B cell (primary cell): ENCODE measurements around the gene NRP1. TPM values are rescaled to one million over a fixed set of nuclear protein-coding genes. Genes with fewer than 3 reads are reported as not detected.

ENCODE experiments used
- ATAC-seq: fragments of 200-7000 bp; cut with Tn5 transposase; one replicate; pipeline ENCODE4 v1.10.0; 2021; ENCODE audit warnings: low read depth, mild to moderate bottlenecking, moderate number of reproducible peaks, moderate library complexity
- CTCF ChIA-PET: fragments of 350-600 bp; sonication (Branson Sonifier 250); formaldehyde crosslinking; loops from one replicate; lab custom pipeline; 2021; ENCODE audit warnings: antibody characterized with exemption, inconsistent platforms; lab: Charles Lee
- POLR2A ChIA-PET: fragments of 350-600 bp; sonication (Branson Sonifier 250); formaldehyde crosslinking; loops from one replicate; lab custom pipeline; 2021; ENCODE audit warnings: antibody characterized with exemption; lab: Charles Lee
- DNase-seq: peaks from one replicate; pipeline ENCODE4 v3.0.0; 2013
- H2AFZ ChIP-seq: 2 replicates; pipeline ENCODE4 v1.6.1; 2012; ENCODE audit warnings: mild to moderate bottlenecking, low read depth, low read length; ENCODE audit not compliant: insufficient read depth, poor library complexity, severe bottlenecking
- H3K27ac ChIP-seq, 2 donors: 1 replicate in 1 of 2; 2 replicates in 1 of 2; pipeline ENCODE4 v1.5.1; 2012 to 2013; ENCODE audit warnings: low read length in 2 of 2, mild to moderate bottlenecking in 2 of 2, moderate library complexity in 1 of 2
- H3K27me3 ChIP-seq, 4 experiments: fragments of 200-600 bp in 1 of 4; sonication (generic) in 1 of 4; replicated peaks in 1 of 4; 1 replicate in 2 of 4; 2 replicates in 2 of 4; pipeline versions ENCODE4 v1.6.1 to v1.7.0; 2013 to 2016; ENCODE audit warnings: low read length in 3 of 4, mild to moderate bottlenecking in 2 of 4, mixed read lengths in 1 of 4, moderate library complexity in 1 of 4; ENCODE audit not compliant: insufficient read depth in 4 of 4, control insufficient read depth in 3 of 4; ENCODE audit errors: control extremely low read depth in 1 of 4
- H3K36me3 ChIP-seq, 2 experiments: replicated peaks in 1 of 2; 1 replicate in 1 of 2; 2 replicates in 1 of 2; pipeline versions ENCODE4 v1.6.1 to v1.7.1; 2013; ENCODE audit warnings: low read length in 1 of 2; ENCODE audit not compliant: insufficient read depth in 2 of 2, control insufficient read depth in 1 of 2; ENCODE audit errors: control extremely low read depth in 1 of 2, extremely low read depth in 1 of 2
- H3K4me1 ChIP-seq, 2 donors: fragments of 200-600 bp in 1 of 2; sonication (generic) in 1 of 2; 1 replicate in 1 of 2; 2 replicates in 1 of 2; pipeline versions ENCODE4 v1.5.1 to v1.6.1; 2013 to 2017; ENCODE audit warnings: low read length in 2 of 2; ENCODE audit not compliant: control insufficient read depth in 2 of 2, insufficient read depth in 2 of 2
- H3K4me2 ChIP-seq: replicated peaks from 2 replicates; pipeline ENCODE3; 2012; ENCODE audit warnings: mild to moderate bottlenecking, low read depth, low read length; ENCODE audit not compliant: poor library complexity, severe bottlenecking
- H3K4me3 ChIP-seq, 5 experiments: fragments of 200-600 bp in 1 of 5; sonication (generic) in 1 of 5; 1 replicate in 3 of 5; 2 replicates in 2 of 5; pipeline versions ENCODE4 v1.5.1 to v1.7.0; 2011 to 2016; ENCODE audit warnings: low read length in 4 of 5, mild to moderate bottlenecking in 4 of 5, low read depth in 2 of 5, control low read depth in 1 of 5, moderate library complexity in 1 of 5; ENCODE audit not compliant: insufficient read depth in 1 of 5; ENCODE audit errors: control extremely low read depth in 1 of 5, extremely low read depth in 1 of 5
- H3K79me2 ChIP-seq: fragments of 200-600 bp; sonication (generic); one replicate; pipeline ENCODE4 v1.6.0; 2016; ENCODE audit warnings: low read length; ENCODE audit not compliant: control insufficient read depth, insufficient read depth
- H3K9ac ChIP-seq: fragments of 200-600 bp; sonication (generic); 2 replicates; pipeline ENCODE4 v1.6.1; 2017; ENCODE audit warnings: mild to moderate bottlenecking, low read length, moderate library complexity
- H3K9me3 ChIP-seq, 3 donors: one replicate each; pipeline versions ENCODE4 v1.6.1 to v1.7.1; 2013; ENCODE audit warnings: low read length in 2 of 3; ENCODE audit not compliant: control insufficient read depth in 2 of 3, insufficient read depth in 1 of 3; ENCODE audit errors: control extremely low read depth in 1 of 3
- H4K20me1 ChIP-seq: 2 replicates; pipeline ENCODE4 v1.6.0; 2012; ENCODE audit warnings: mild to moderate bottlenecking, low read length; ENCODE audit not compliant: insufficient read depth, control insufficient read depth, poor library complexity, severe bottlenecking
- H3K27ac Mint-ChIP-seq: one replicate; pipeline ENCODE4 v1.8.0; 2021; ENCODE audit warnings: mixed read lengths
- H3K27me3 Mint-ChIP-seq: one replicate; pipeline ENCODE4 v1.8.0; 2021; ENCODE audit warnings: mixed read lengths
- H3K4me1 Mint-ChIP-seq: one replicate; pipeline ENCODE4 v1.8.0; 2021; ENCODE audit warnings: mixed read lengths
- H3K4me3 Mint-ChIP-seq: one replicate; pipeline ENCODE4 v1.8.0; 2021; ENCODE audit warnings: mixed read lengths
- H3K9me3 Mint-ChIP-seq: one replicate; pipeline ENCODE4 v1.8.0; 2022; ENCODE audit warnings: mixed read lengths; ENCODE audit not compliant: insufficient read depth
- CTCF ChIP-seq: fragments of 200-600 bp; IDR thresholded peaks from one replicate; pipeline ENCODE4 v1.8.0; 2022; ENCODE audit warnings: antibody characterized with exemption, mild to moderate bottlenecking
- EZH2 ChIP-seq: IDR thresholded peaks from 2 replicates; pipeline ENCODE4 v1.6.1; 2012; ENCODE audit warnings: borderline replicate concordance, low read depth, mild to moderate bottlenecking, moderate library complexity, low read length; ENCODE audit not compliant: insufficient read depth, poor library complexity, severe bottlenecking
- WGBS: methylation state at CpG from one replicate; pipeline ENCODE4 v1.1.5; 2013; ENCODE audit warnings: missing lambda C conversion rate; ENCODE audit not compliant: insufficient coverage; 5-methylcytosine and 5-hydroxymethylcytosine counted together
- intact Hi-C: fragments of 100-400 bp; cut with micrococcal nuclease; formaldehyde crosslinking; loops from one replicate; pipeline ENCODE4 v1.10.0; 2022
- polyA plus RNA-seq: library from polyadenylated mRNA; depleted of rRNA; stranded (reverse); fragments of >200 nt; gene quantifications from 2 replicates; pipeline ENCODE4 v1.2.3, GENCODE V29; 2012
- total RNA-seq, 2 donors: library from RNA; stranded (reverse); fragments of 120-200 nt in 1 of 2; gene quantifications; 1 replicate in 1 of 2; 2 replicates in 1 of 2; pipeline versions ENCODE4 v1.2.3 to v1.2.4, GENCODE V29; 2013 to 2022

NRP1 gene
- total and polyA plus RNA-seq, 2 donors (not counting 1 experiment from before 2014, with no cell fraction given), result 0.34 TPM; not detected in 1

- Histone ChIP-seq H3K27ac (no peak overlapping the region), H3K4me1 (no peaks in the 10 kb centered on the region), H3K9me3 (no peaks in the 10 kb centered on the region), H3K4me2 (no peak overlapping the region), H3K36me3 (no peaks in the 10 kb centered on the region), H4K20me1 (no peaks in the 10 kb centered on the region), H2AFZ (no peak overlapping the region), H3K27me3 (no peaks in the 10 kb centered on the region), H3K4me3 (no peak overlapping the region), H3K9ac (no peak overlapping the region), H3K79me2 (no peaks in the 10 kb centered on the region)
- no peak overlapping the region for H3K27ac Mint-ChIP-seq
- H3K4me1 Mint-ChIP-seq, result no peaks in the 10 kb centered on the region
- intact Hi-C loops, result no loop called here
- DNase-seq (no peak), ATAC-seq (no peak)
- POLR2A ChIA-PET, result no interaction called here
- H3K9me3 Mint-ChIP-seq, result no peaks in the 10 kb centered on the region
- no peak overlapping the region for H3K4me3 Mint-ChIP-seq
- CTCF ChIA-PET, result no interaction called here
- TF ChIP-seq EZH2 (no peak), CTCF (no peak)
- peaks cover 12% of the 10 kb centered on the region for H3K27me3 Mint-ChIP-seq
- WGBS, result 100% methylated on average over 1 of the region's 3 CpGs
Observed at GRCh38 chr10:33228426-33228825, 106.0 kb downstream of the NRP1 start.

GRCh38 chr10:33227489-33227888 lies 107.0 kb downstream of the NRP1 start:
- no peaks in the 10 kb centered on the region for H3K9me3 ChIP-seq
- H3K9me3 Mint-ChIP-seq, result no peaks in the 10 kb centered on the region
- no peak overlapping the region for H2AFZ ChIP-seq
- H3K4me1 ChIP-seq, result no peaks in the 10 kb centered on the region
- ATAC-seq (no peak), DNase-seq (no peak)
- H3K4me3 Mint-ChIP-seq, result no peak overlapping the region
- ChIA-PET POLR2A (no interaction called here), CTCF (no interaction called here)
- intact Hi-C loops, result no loop called here
- H4K20me1 ChIP-seq, result no peaks in the 10 kb centered on the region
- WGBS, result no CpG with 5 or more reads among the region's 2 CpGs
- no peak overlapping the region for H3K9ac ChIP-seq
- H3K36me3 ChIP-seq, result no peaks in the 10 kb centered on the region
- H3K79me2 ChIP-seq, result no peaks in the 10 kb centered on the region
- no peaks in the 10 kb centered on the region for H3K4me1 Mint-ChIP-seq
- no peak overlapping the region for H3K4me2 ChIP-seq
- no peak overlapping the region for H3K27ac ChIP-seq
- no peak overlapping the region for H3K27ac Mint-ChIP-seq
- peaks cover 0 to 4% (median 0%) of the 10 kb centered on the region in 4 experiments for H3K27me3 ChIP-seq
- H3K27me3 Mint-ChIP-seq, result peaks cover 12% of the 10 kb centered on the region
- no peak overlapping the region for H3K4me3 ChIP-seq
- no peak for TF ChIP-seq CTCF
- TF ChIP-seq EZH2, result no peak
